Activated naive CD4-positive, alpha-beta T cell treated with anti-CD3 and anti-CD28 coated beads, Interleukin-2, amount 50 U/mL, for 16 hours (primary cell): ENCODE measurements around the gene TAF12.
"Not testable (repeated sequence)": the region's sequence is repeated elsewhere in the genome, so short reads cannot be mapped to it uniquely, and the experiment has no call there.

Experiments used
- DNase-seq: peaks from one replicate; pipeline ENCODE4 v3.0.0-alpha.2; 2020

TAF12 gene

GRCh38 chr1:28642847-28643635 is at the start of gene TAF12:
TSS of gene TAF12 (minus strand) at chr1:28643067. CDS start at chr1:28622081, 20,986 bp downstream.
- DNase-seq: peak; percentile 90

DNA sequence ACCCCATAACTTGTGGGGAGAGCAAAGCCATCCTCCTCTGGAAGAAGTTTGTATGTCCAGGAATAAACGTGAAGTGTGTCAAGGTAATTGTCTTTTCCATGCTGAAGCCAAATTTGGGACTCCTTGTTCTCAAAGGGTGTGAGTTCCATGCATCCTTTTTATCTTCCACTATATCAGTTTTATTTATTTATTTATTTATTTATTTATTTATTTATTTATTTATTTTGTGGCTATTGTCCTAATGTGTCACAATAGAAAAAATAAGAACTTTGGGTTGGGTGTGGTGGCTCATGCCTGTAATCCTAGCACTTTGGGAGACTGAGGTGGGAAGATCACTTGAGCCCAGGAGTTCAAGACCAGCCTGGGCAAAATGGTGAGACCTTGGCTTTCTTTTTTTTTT is 48.8 kb upstream of the TAF12 start:
- not testable (repeated sequence) for DNase-seq

- no peak for DNase-seq
Measured at GRCh38 chr1:28684937-28685336, 42.1 kb upstream of the TAF12 start.

DNA sequence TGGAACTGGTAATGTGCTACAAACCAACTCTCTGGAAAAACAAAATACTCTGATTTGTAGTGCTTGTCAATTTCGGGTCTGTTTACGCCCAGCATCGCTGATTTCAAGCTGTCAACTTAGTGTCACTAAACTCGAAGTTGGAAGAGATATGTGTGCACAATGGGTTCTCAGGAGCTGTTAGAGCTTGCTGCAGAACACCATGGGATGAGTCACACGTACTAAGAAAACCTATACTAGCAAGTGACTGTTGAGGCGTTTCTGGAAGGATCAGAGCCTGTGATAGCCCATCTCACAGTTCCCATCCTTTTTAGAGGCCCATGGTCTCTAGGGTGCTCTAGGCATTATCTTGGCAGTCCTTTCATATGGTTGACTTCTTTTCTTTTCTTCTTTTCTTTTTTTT is 40.0 kb upstream of the TAF12 start:
- DNase-seq: no peak

DNA sequence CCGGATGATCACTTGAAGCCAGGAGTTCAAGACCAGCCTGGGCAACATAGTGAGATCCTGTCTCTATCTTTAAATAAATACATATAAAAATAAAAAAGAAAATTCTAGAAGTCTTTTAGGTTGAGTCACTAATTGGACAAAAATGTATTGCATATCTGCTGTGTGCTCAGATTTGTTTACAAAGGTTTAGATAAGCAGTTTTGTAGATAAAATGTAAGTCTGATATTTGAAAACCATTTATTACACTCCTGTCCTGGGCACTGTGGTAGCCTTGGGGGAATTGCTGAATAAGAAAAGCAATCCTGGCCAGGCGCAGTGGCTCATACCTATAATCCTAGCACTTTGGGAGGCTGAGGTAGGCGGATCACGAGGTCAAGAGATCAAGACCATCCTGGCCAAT is 37.3 kb upstream of the TAF12 start:
- DNase-seq: no peak

DNA sequence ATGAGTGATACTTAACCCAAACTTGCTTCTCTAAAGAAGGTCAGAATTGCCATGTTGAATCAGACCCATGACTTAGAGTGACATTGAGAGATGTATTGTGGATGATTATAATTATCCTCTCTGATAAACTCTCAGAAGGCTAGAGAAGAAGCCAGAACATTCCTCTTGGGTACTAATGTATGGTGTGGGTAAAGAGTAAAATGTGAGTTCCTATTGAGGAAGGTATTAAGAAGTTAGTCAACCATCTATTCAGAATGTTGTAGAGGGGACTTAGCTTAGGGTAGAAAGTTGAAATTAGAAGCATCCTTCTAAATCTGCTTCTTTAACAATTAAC is 33.0 kb upstream of the TAF12 start:
- no peak for DNase-seq

DNA sequence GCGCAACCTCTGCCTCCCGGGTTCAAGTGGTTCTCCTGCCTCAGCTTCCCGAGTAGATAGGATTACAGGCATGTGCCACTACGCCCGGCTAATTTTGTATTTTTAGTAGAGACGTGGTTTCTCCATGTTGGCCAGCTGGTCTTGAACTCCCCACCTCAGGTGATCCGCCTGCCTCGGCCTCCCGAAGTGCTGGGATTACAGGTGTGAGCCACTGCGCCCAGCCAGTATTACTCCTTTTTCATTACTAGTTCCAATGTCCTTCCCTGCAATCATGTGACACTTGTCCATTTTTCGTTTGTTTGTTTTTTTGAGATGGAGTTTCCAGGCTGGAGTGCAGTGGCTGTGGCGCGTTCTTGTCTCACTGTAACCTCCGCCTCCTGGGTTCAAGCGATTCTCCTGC is 30.1 kb upstream of the TAF12 start:
- DNase-seq: not testable (repeated sequence)

DNA sequence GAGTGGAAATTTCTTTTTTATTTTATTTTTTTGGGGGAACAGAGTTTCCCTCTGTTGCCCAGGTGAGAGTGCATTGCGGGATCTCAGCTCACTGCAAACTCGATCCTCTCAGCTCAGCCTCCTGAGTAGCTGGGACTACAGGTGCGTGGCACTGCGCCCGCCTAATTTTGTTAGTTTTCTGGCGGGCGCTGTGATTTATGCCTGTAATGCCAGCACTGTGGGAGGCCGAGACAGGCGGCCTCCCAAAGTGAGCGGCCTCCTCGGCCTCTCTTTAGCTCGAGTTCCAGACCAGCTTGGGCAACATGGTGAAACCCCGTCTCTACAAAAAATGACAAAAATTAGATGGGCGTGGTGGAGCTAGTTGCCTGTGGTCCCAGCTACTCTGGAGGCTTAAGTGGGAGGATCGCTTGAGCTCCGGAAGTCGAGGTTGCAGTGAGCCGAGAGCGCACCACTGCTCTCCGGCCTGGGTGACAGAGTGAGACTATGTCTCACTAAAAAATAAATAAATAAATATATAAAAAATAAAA is 28.4 kb upstream of the TAF12 start:
- DNase-seq: no peak

DNA sequence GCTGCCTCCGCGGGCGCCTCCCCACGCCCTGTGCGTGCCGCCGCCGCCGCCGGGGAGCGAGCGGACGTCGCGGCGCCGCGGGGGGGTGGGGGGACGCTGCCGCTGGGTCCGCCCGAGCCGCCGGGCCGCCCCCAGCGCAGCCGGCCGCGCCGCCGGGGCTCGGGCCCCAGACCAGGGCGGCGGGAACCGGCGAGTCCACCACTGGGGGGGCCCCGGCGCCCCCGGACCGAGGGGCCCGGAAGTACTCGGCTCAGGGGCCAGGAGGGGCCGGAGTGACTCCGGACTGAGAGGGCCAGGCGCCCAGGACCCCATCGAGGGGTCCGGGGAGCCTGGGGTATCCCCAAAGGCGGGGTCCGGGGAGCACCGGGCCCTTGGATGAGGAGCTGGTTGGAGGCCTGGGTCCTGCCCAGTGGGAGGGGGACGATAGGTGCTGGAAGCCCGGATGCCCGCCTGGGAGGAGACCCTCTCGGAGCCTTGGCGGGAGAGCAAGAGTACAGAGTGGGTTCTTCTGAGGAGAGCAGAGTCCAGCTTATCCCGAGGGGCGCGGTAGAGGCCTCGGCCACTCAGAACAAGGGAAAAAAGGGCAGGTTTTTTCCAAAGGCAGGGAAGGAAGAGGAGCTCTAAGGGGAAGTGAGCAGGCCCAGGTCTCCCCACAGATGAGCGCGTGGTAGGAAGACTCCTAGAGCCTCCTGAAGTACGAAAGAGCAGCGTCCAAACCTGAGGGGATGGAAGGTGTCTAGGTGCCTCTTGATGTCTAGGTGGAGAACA is 26.3 kb upstream of the TAF12 start:
- peak; percentile 79 for DNase-seq

GRCh38 chr1:28668191-28668955 is 25.5 kb upstream of the TAF12 start, which contains the start of gene GMEB1:
TSS of gene GMEB1 (plus strand) at chr1:28668784. CDS start at chr1:28683613, 14,829 bp downstream.
- DNase-seq: peak; percentile 87

DNA sequence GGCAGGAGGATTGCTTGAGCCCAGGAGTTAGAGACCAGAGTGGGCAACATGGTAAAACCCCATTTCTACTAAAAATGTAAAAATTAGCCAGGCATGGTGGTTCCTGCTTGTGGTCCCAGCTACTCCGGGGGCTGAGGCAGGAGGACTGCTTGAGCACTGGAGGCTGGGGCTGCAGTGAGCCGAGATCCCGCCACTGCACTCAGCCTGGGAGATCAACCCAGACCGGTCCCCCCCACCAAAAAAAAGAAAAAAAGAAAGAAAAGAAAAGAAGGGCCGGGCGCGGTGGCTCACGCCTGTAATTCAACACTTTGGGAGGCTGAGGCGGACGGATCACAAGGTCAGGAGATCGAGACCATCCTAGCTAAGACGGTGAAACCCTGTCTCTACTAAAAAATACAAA is 23.9 kb upstream of the TAF12 start:
- no peak for DNase-seq

DNA sequence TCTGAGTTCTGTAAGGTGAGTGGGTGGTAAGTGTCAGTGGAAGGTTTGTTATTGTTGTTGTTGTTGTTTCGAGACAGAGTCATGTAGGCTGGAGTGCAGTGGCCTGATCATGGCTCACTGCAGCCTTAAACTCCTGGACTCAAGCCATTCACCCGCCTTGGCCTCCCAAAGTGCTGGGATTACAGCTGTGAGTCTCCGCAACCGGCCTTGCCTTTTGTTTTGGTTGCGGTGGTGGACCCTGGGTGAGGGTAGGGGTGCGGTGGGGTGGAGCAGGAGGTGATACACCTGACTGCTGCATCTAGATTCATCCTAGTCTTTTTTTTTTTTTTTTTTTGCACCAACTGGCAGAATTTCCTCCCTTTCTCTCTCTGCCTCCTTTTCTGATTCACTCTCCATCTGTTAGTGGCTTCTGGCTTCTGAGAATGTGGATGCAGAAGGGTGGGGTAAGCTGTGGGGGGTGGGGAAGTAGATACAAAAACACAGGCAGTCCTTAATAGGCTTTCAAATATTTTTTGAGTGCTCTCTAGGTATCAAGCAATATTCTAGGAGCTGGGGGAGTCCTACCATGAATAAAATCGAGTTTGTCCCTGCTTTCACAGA is 21.1 kb upstream of the TAF12 start:
- DNase-seq: no peak

DNA sequence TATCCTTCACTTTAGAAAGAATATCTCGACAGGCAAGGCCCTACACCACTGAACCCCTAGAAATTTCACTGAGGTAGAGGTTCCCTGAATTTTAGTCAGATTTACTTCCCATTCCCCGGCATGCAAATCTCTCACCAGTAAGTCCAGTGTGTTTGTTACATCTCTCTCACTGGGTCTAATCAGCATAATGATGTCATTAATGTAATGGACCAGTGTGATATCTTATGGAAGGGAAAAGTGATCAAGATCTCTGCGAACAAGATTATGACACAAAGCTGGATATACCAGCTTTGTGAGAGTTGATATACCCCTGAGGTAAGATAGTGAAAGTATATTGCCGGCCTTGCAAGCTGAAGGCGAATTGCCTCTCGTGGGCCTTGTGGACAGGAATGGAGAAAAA is 13.5 kb upstream of the TAF12 start:
- no peak for DNase-seq

DNA sequence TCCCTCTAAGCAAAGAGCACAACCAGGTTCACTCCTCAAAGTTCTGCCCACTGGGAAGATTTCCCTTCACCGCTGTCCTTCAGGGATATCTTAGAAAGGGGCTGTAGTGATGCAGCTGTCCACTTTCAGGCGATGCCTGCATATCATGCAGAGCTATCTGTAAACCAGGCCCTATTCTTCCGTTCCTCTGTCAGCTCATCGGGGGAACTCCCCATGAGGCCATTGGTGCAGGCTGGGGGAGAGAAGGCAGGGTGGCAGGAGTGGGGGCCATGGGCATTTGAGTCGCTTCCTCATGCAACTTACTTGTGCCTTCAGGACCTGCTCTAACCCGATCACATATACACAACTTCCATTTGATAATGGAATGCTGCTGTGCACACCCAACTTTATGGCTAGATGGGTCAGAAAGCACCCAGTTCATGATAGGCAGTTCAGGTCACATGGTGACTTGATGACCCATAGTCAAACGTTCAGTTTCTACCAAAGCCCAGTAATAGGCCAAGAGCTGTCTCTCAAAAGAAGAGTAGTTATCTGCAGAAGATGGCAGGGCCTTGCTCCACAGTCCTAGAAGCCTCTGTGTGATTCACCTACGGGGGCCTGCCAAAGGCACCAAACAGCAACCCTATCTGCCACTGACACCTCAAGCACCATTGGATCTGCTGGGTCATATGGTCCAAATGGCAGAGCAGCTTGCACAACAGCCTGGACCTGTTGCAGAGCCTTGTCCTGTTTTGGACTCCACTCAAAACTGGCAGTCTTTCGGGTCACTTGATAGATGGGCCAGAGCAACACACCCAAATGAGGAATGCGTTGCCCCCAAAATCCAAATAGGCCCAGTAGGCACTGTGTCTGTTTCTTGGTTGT is 12.8 kb upstream of the TAF12 start:
- not testable (repeated sequence) for DNase-seq

- not testable (repeated sequence) for DNase-seq
Measured at GRCh38 chr1:28653870-28654269, 11.0 kb upstream of the TAF12 start.

DNA sequence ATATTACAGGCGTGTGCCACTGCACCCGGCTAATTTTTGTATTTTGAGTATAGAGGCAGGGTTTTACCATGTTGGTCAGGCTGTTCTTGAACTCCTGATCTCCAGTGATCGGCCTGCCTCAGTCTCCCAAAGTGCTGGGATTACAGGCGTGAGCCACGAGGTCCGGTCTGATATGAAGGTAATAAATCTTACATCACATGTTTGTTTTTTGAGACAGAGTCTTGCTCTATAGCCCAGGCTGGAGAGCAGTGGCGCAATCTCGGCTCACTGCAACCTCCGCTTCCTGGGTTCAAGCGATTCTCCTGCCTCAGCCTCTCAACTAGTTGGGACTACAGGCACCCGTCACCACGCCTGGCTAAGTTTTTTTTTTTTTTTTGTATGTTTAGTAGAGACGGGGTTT is 10.2 kb upstream of the TAF12 start:
- not testable (repeated sequence) for DNase-seq

DNA sequence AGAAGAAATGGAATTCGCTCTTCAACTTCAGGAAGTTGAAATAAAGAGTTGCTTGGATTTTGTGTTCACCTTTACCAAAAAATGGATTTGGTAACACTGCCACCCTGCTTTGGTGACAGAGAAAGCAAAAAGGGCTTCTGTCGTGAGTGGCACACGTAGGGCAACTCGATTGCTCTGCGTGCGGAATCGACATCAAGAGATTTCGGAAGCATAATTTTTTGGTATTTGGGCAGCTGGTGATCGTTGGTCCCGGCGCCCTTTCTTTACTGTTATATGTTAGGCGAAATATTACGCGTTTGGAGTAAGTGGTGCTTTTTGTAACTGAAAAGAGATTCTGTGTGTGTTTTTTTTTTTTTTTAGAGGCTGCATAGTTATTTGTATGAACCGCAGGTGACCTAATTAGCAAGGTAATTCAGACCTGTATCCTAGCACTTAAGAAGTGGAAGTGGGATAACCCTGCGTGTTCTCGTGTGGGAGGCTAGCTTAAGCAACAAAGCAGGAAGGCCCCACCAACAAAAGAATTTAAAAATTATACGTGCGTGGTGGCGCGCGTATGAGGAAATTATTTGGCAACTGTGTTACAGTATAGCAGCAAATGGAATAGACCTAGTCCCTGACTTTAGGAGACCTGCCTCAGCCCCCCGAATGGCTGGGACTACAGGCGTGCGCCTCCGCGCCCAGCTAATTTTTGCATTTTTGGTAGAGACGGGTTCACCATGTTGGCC is 5.8 kb upstream of the TAF12 start, which contains the start of gene RNU11:
RNU11 (plus strand) TSS at position 127 of the 725 bp plus-strand sequence.
- DNase-seq: peak; percentile 83

DNA sequence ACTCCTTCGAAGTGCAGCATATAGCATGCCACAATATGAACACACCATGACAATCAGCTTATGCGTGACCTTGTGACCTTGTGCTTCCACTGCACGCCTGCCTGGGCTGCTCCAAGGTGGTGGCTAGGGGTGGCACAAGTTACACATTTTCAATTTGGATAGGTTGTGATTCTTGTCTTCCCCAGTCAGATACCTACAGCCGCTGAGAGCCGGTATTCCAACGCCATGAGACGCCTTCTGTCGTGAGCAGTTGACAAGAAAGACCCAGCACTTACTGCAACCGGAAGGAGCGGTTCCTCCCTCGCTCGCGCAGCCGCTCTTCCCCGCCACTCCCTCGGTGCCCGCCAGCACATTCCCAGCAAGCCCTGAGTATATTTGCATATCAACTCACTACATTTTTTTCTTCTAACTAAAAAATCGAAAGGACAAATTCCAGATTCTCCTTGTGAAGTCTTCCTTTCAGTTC is 5.2 kb upstream of the TAF12 start:
- DNase-seq: peak; percentile 88

GRCh38 chr1:28646040-28646439 is 3.2 kb upstream of the TAF12 start:
- no peak for DNase-seq

- DNase-seq: not testable (repeated sequence)
Measured at GRCh38 chr1:28645406-28645805, 2.5 kb upstream of the TAF12 start.

- no peak for DNase-seq
Measured at GRCh38 chr1:28644494-28644893, 1.6 kb upstream of the TAF12 start.
